Middle frontal gyrus (tissue), 1 donor: ENCODE measurements around the gene GXYLT2.
"Not testable (repeated sequence)": the region's sequence is repeated elsewhere in the genome, so short reads cannot be mapped to it uniquely, and the experiment has no call there.

Experiments used
- DNase-seq: peaks from one replicate; pipeline ENCODE4 v3.0.0-alpha.2; 2015; ENCODE audit warnings: low spot score; ENCODE audit errors: extremely low spot score

GXYLT2 gene

GRCh38 chr3:72892081-72892775 lies 4.4 kb downstream of the GXYLT2 start:
- DNase-seq = peak; percentile 64

DNA sequence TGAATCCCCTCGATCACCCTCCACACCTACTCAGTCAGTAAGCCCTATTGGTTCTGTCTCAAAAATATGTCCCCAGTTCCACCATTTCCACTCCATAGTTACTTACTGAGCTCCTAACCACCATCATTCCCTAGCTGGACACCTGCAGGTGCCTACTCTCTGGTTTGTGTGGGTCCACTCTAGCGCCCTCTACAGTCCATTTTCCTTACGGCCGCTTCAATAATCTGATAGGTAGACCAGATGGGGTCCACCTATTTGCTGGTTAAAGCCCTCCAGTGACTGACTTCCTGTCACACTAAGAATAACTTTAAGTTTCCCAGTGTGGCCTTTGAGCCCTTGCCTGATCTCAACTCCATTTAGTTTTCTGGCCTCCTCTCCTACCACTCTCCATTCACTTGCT lies 5.0 kb downstream of the GXYLT2 start:
- no peak for DNase-seq

- DNase-seq = no peak
These were observed 7.2 kb downstream of the GXYLT2 start for GRCh38 chr3:72894976-72895552.

DNA sequence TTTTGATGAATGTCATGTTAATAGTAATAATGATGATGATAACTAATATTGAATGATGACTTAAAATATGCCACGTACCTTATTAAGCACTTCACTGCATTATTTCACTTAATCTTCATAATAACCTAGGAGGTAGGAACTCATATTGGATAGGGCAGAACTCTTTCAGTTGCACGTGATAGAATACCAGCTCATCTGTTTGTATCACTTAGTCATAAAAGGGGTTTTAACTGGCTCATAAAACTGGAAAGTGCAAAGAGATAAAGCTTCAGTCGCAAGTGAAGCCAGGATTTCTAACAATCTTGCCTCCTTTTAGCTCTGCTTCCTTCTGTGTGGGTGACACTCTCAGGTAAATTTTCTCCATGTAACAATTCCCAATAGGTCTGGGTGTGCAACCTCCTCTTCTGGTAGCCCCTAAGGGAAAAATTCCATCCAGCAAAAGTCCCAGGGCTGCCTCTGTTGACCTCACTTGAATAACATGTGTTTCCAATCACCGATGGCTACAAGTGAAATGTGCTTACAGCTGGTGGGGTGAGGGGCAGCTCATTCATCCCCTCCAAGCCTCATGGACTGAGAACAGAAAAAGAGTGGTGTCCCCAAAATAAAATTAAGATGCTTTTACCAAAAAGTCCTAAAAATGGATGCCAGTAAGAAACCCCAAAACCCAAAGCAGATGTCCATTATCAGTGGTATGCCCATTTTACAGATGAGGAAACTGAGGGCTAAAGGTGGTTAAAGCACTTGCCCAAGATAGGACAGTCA lies 9.3 kb downstream of the GXYLT2 start:
- DNase-seq = no peak

GRCh38 chr3:72897758-72898007 lies 9.8 kb downstream of the GXYLT2 start:
- no peak for DNase-seq

- no peak for DNase-seq
These were observed 11.5 kb downstream of the GXYLT2 start for GRCh38 chr3:72899349-72899765.

DNA sequence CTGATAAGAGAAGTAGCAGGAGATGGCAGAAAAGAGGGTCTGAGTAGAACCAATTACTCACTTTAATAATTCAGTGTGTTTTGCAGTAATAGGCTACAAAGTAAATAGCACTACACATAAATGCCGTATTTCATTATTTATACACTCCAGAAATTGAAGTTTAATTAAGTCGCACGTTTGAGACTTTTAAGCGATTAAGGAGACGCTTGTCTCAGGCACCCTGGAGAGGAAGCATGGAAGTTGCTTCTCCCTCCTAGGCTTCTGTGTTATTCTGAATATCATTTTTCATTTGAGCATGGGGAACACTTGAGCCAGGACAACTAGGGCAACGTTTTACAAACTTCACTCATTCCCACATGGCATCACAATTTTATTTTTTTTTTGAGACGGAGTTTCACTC lies 12.2 kb downstream of the GXYLT2 start:
- no peak for DNase-seq

GRCh38 chr3:72901840-72902239 lies 14.0 kb downstream of the GXYLT2 start:
- no peak for DNase-seq

GRCh38 chr3:72903004-72903403 lies 15.2 kb downstream of the GXYLT2 start:
- no peak for DNase-seq

- no peak for DNase-seq
These were observed 16.3 kb downstream of the GXYLT2 start for GRCh38 chr3:72904163-72904562.

DNA sequence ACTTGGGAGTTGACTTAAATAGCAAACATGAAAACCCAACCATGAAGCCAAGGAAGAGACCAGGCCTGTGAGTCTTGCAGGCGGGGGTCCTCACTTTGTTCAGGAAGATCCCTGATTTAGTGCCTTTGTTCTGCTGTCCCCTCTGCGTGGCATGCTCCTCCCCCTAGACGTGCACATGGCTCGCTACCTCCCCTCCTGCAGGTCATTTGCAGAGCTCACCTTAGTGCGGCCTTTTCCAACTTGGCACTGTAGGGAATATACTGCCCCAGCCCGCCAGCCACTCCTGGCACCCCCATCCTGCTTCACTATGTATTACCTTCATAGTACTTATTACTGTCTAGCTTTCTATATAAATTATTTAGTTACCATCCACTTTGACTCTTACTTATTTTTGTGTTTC lies 18.3 kb downstream of the GXYLT2 start:
- DNase-seq = no peak

DNA sequence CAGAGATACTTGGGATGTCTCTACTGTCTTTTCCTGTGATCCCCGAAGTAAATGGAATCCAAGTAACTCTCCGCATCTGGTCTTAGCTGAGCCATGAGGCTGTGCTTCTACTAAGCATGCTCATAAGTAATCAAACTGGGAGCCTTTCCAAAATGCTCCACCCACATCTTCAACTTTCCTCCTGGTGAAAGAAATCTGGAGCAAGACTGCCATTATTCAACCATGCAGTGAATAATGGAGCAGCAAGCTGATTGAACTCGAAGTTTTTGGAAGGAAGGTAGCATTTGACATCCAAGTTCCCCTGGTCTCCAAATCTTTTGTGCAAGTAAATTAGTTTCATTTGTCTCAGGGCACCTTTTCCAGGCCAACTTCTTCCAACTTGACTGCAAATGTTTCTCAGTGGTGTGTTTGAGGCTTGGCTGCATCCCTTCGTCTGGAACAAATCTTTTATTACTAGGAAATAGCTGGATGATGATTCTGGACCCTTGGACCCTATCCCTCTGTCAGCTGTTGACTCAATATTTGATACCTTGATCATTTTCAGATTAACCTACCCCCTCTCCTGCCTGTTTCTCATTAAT lies 19.4 kb downstream of the GXYLT2 start:
- DNase-seq = no peak

- peak; percentile 43 for DNase-seq
These were observed 20.1 kb downstream of the GXYLT2 start for GRCh38 chr3:72907731-72908620.

DNA sequence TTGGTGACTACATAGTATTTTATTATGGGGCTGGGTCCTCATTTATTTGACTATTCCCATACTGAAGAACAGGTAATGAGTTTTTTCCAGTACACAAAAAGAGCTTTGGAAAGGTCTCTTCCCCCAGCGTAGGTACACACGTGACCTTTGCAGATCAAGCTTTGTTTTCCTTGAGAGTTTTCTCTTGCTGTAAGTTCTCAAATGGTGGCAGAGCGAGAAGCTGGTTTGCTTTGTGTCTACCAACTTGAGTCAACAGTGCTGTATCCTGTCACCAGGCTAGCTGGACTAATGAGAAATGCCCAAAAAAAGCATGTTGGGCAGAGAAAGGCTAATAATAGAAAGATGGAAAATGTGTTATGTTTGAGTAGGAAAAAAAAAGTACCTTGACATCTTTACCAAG lies 21.7 kb downstream of the GXYLT2 start:
- no peak for DNase-seq

DNA sequence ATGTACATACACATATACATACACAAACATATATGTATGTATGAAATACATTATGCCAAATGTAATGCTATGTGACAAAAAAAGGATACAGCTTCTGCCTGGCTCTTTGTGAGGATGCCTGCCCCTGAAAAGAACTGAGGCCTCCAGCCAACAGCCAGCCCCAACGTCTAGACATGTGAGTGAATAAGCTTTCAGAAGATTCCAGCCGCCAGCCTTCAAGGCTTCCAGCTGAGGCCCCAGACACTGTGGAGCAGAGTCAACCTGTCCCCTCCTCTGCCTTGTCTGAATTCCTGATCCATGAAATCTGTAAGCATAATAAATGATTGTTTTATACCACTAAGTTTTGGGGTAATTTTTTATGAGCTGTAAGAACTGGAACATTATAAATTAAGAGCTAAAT lies 24.7 kb downstream of the GXYLT2 start:
- DNase-seq = no peak

DNA sequence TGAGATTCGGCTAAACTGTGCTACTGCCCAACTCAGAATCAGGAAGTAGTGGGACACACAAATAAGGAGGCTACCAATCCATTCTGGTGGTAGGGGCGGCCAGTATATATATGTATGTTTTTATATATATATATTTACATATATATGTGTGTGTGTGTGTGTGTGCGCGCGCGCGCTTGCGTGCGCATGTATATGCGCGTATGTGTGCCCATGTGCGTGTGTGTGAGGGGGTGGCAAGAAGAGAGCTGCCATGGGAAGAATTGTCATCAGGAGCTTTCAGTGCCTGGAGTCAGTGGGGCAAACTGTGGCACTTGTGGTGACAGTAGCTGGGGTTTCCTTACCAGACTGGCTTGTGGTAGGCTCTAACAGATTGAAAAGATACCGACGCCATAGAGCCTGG lies 26.5 kb downstream of the GXYLT2 start:
- DNase-seq = no peak

GRCh38 chr3:72916250-72916649 lies 28.4 kb downstream of the GXYLT2 start:
- DNase-seq = no peak

GRCh38 chr3:72919520-72919919 lies 31.7 kb downstream of the GXYLT2 start:
- no peak for DNase-seq

DNA sequence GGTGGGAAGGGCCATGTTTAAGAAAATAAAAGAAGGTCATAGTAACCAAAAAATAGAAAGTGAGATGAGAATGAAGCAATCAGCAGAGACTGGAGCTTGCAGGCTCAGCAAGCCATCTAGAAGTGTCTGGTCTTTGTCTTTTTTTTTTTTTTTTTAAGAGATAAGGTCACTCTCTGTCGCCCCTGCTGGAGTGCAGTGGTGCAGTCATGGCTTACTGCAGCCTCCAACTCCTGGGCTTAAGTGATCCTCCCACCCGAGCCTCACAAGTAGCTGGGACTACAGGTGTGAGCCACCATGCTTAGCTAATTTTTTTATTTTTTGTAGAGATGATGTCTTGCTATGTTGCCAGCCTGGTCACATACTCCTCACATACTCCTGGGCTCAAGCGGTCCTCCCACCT lies 36.2 kb downstream of the GXYLT2 start:
- no peak for DNase-seq

- not testable (repeated sequence) for DNase-seq
These were observed 41.2 kb downstream of the GXYLT2 start for GRCh38 chr3:72928781-72929735.
